Osteocyte (in vitro differentiated cells): ENCODE measurements around the gene SYCP1. TPM values are rescaled to one million over a fixed set of nuclear protein-coding genes. Genes with fewer than 3 reads are reported as not detected.
"Not testable (repeated sequence)": the region's sequence is repeated elsewhere in the genome, so short reads cannot be mapped to it uniquely, and the experiment has no call there.

ENCODE experiments used
- DNase-seq: peaks from one replicate; pipeline ENCODE4 v3.0.0; 2021; ENCODE audit warnings: mixed read lengths; ENCODE audit not compliant: unreplicated experiment; ENCODE audit errors: extremely low spot score
- H3K27ac Mint-ChIP-seq: one replicate; pipeline ENCODE4 v1.8.0; 2021; ENCODE audit warnings: mild to moderate bottlenecking, mixed read lengths; ENCODE audit not compliant: unreplicated experiment
- H3K27me3 Mint-ChIP-seq: one replicate; pipeline ENCODE4 v1.8.0; 2021; ENCODE audit warnings: mixed read lengths; ENCODE audit not compliant: unreplicated experiment
- H3K36me3 Mint-ChIP-seq: one replicate; pipeline ENCODE4 v1.8.0; 2021; ENCODE audit warnings: mixed read lengths; ENCODE audit not compliant: unreplicated experiment
- H3K4me1 Mint-ChIP-seq: one replicate; pipeline ENCODE4 v1.8.0; 2021; ENCODE audit warnings: mixed read lengths; ENCODE audit not compliant: unreplicated experiment
- H3K4me3 Mint-ChIP-seq: one replicate; pipeline ENCODE4 v1.8.0; 2021; ENCODE audit warnings: mild to moderate bottlenecking, moderate library complexity, mixed read lengths; ENCODE audit not compliant: unreplicated experiment
- H3K9me3 Mint-ChIP-seq: one replicate; pipeline ENCODE4 v1.8.0; 2021; ENCODE audit warnings: mixed read lengths; ENCODE audit not compliant: unreplicated experiment
- CTCF ChIP-seq: fragments of 200-600 bp; sonication (generic); IDR thresholded peaks from 2 replicates; pipeline ENCODE4 v1.5.0; 2021; ENCODE audit warnings: antibody characterized with exemption, mild to moderate bottlenecking, moderate library complexity
- total RNA-seq: library from RNA; stranded (reverse); gene quantifications from 2 replicates; pipeline ENCODE4 v1.2.1, GENCODE V29; 2021

The SYCP1 gene
- total RNA-seq, 1 donor from 2014 or later, result not detected

- no peaks in the 10 kb centered on the region for H3K4me1 Mint-ChIP-seq
- peaks cover 3% of the 10 kb centered on the region for H3K27me3 Mint-ChIP-seq
- DNase-seq, result no peak
- TF ChIP-seq CTCF, result no peak
- no peak overlapping the region for H3K4me3 Mint-ChIP-seq
- H3K9me3 Mint-ChIP-seq, result no peaks in the 10 kb centered on the region
- no peaks in the 10 kb centered on the region for H3K36me3 Mint-ChIP-seq
- H3K27ac Mint-ChIP-seq, result no peak overlapping the region
Observed at GRCh38 chr1:115013792-115014191, 159.1 kb downstream of the SYCP1 start.

- H3K36me3 Mint-ChIP-seq, H3K27ac Mint-ChIP-seq, H3K4me3 Mint-ChIP-seq, DNase-seq, H3K4me1 Mint-ChIP-seq, H3K9me3 Mint-ChIP-seq: not testable (repeated sequence)
- H3K27me3 Mint-ChIP-seq, result peaks cover 27% of the 10 kb centered on the region
Observed at GRCh38 chr1:115019549-115019948, 164.9 kb downstream of the SYCP1 start.

GRCh38 chr1:115021145-115021544 lies 166.5 kb downstream of the SYCP1 start:
- DNase-seq, result no peak
- Mint-ChIP-seq H3K27me3 (peaks cover 34% of the 10 kb centered on the region), H3K4me3 (no peak overlapping the region), H3K9me3 (no peaks in the 10 kb centered on the region), H3K27ac (no peak overlapping the region), H3K4me1 (no peaks in the 10 kb centered on the region), H3K36me3 (no peaks in the 10 kb centered on the region)
- no peak for TF ChIP-seq CTCF

GRCh38 chr1:115023593-115023992 lies 168.9 kb downstream of the SYCP1 start:
- no peak overlapping the region for H3K27ac Mint-ChIP-seq
- H3K36me3 Mint-ChIP-seq, result no peaks in the 10 kb centered on the region
- H3K4me3 Mint-ChIP-seq, result no peak overlapping the region
- DNase-seq, result no peak
- no peaks in the 10 kb centered on the region for H3K4me1 Mint-ChIP-seq
- H3K9me3 Mint-ChIP-seq, result no peaks in the 10 kb centered on the region
- no peak for TF ChIP-seq CTCF
- peaks cover 46% of the 10 kb centered on the region for H3K27me3 Mint-ChIP-seq

- no peak for DNase-seq
- no peak for TF ChIP-seq CTCF
- no peaks in the 10 kb centered on the region for H3K4me1 Mint-ChIP-seq
- no peaks in the 10 kb centered on the region for H3K9me3 Mint-ChIP-seq
- H3K27me3 Mint-ChIP-seq, result peaks cover 64% of the 10 kb centered on the region
- no peak within 1 kb of the TSS for H3K27ac Mint-ChIP-seq
- H3K36me3 Mint-ChIP-seq, result no peaks in the 10 kb centered on the region
- H3K4me3 Mint-ChIP-seq, result no peak within 1 kb of the TSS
Observed at GRCh38 chr1:115029526-115029925, 174.9 kb downstream of the SYCP1 start, which contains the start of gene TSHB. Gene TSHB (plus strand): TSS chr1:115029826. CDS start chr1:115033363, 3,537 bp downstream.

GRCh38 chr1:115031595-115031994 lies 176.9 kb downstream of the SYCP1 start:
- no peaks in the 10 kb centered on the region for H3K4me1 Mint-ChIP-seq
- H3K4me3 Mint-ChIP-seq, result no peak overlapping the region
- peaks cover 61% of the 10 kb centered on the region for H3K27me3 Mint-ChIP-seq
- TF ChIP-seq CTCF, result no peak
- no peaks in the 10 kb centered on the region for H3K36me3 Mint-ChIP-seq
- no peaks in the 10 kb centered on the region for H3K9me3 Mint-ChIP-seq
- H3K27ac Mint-ChIP-seq, result no peak overlapping the region
- no peak for DNase-seq
